ENCODE results near the gene SYT7.

DNA sequence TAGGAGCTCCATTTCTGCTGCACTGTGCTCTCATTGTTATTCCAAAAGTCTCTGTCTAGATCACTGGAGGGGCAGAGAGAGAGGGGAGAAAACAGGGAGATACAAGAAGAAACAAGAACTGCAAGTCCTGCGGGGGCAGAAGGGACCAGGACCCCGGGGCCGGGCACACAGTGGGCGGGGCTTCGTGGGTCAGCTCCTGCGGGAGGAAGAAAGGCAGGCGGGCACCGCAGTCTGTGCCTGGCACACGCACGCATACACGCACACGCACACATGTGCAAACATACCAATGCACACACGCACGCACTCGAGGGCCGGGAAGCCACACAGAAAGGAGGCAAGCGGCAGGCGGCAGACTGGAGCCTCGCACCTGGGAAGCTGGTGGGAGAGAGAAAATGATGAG is 33.6 kb downstream of the SYT7 start:
- TF ChIP-seq, protein P1, sequence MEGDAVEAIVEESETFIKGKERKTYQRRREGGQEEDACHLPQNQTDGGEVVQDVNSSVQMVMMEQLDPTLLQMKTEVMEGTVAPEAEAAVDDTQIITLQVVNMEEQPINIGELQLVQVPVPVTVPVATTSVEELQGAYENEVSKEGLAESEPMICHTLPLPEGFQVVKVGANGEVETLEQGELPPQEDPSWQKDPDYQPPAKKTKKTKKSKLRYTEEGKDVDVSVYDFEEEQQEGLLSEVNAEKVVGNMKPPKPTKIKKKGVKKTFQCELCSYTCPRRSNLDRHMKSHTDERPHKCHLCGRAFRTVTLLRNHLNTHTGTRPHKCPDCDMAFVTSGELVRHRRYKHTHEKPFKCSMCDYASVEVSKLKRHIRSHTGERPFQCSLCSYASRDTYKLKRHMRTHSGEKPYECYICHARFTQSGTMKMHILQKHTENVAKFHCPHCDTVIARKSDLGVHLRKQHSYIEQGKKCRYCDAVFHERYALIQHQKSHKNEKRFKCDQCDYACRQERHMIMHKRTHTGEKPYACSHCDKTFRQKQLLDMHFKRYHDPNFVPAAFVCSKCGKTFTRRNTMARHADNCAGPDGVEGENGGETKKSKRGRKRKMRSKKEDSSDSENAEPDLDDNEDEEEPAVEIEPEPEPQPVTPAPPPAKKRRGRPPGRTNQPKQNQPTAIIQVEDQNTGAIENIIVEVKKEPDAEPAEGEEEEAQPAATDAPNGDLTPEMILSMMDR (IDR thresholded peaks at IDR 0.05) = no peak
- TF ChIP-seq POLR2A (IDR thresholded peaks at IDR 0.05; ENCODE audit: low read depth) (no peak), EP300 (IDR thresholded peaks at IDR 0.05) (no peak)

Measured in esophagus muscularis mucosa (tissue), 4 donors.